Panc1 (cell line): Measurements from ENCODE around the gene PRSS22.
A peak's percentile ranks its signal among the peaks of the same experiment; 100 is the strongest.

Source experiments
- CTCF ChIP-seq: fragments of 450-650 bp; IDR thresholded peaks from 2 replicates; pipeline ENCODE4 v1.5.1; 2017; ENCODE audit warnings: mild to moderate bottlenecking
- POLR2AphosphoS5 ChIP-seq: IDR thresholded peaks from 2 replicates; pipeline ENCODE4 v1.6.1; 2012; ENCODE audit warnings: mild to moderate bottlenecking, low read depth, low read length, moderate library complexity
- TCF7L2 ChIP-seq: IDR thresholded peaks from 2 replicates; pipeline ENCODE4 v1.6.1; 2011; ENCODE audit warnings: mild to moderate bottlenecking, low read depth, low read length, inconsistent platforms

- no peak for TF ChIP-seq CTCF
- TF ChIP-seq POLR2AphosphoS5 = peak; percentile 68
- TF ChIP-seq TCF7L2 = peak; percentile 38; the same call in 1 of the 2 replicates
Observed at GRCh38 chr16:2882650-2883457, 24.9 kb upstream of the PRSS22 start, which contains the start of gene FLYWCH2.
